K562 (cell line): ENCODE measurements around the gene FRMD4B. TPM values are rescaled to one million over a fixed set of nuclear protein-coding genes. Genes with fewer than 3 reads are reported as not detected.

Experiments
- ATAC-seq: fragments of 200-7000 bp; cut with Tn5 transposase; 3 replicates; pipeline ENCODE4 v1.9.1; 2020; ENCODE audit warnings: moderate library complexity
- BruUV-seq: library from RNA; stranded (reverse); fragments of 400-500 nt; replicated peaks from 2 replicates; lab custom pipeline; 2021; lab: Mats Ljungman, UMichigan
- CTCF ChIA-PET: fragments of 300-600 bp; formaldehyde crosslinking; extraction: SDS; loops from one replicate; lab custom pipeline; 2021; ENCODE audit warnings: low intra/inter-chr PET ratio; lab: Yijun Ruan, JAX
- POLR2A ChIA-PET: fragments of 300-600, 350-650 bp; sonication (Branson Sonifier 250); formaldehyde crosslinking; extraction: SDS; loops from one replicate; lab custom pipeline; 2021; ENCODE audit warnings: antibody characterized with exemption, inconsistent platforms; lab: Yijun Ruan, JAX
- DNase-seq, 4 experiments: peaks; one replicate each; pipeline versions ENCODE4 v3.0.0 to v3.0.0-alpha.2; 2011 to 2018; ENCODE audit warnings: low spot score in 3 of 4, mixed read lengths in 3 of 4; ENCODE audit errors: extremely low read depth in 1 of 4
- FAIRE-seq: peaks from 2 replicates; lab custom pipeline; 2011; peaks lifted over from hg19 to GRCh38; lab: Jason Lieb, UNC
- H2AFZ ChIP-seq: 2 replicates; pipeline ENCODE4 v1.6.0; 2011; ENCODE audit warnings: low read depth, low read length, control low read depth, inconsistent platforms
- H3K27ac ChIP-seq: fragments of 200-600 bp; 3 replicates; pipeline ENCODE4 v1.8.0; 2011; ENCODE audit warnings: low read depth, mild to moderate bottlenecking, control low read depth, inconsistent platforms, low read length, moderate library complexity, mixed read lengths; ENCODE audit errors: extremely low read depth
- H3K27me3 ChIP-seq, 2 experiments: fragments of 300-600 bp in 1 of 2; 2 replicates in 1 of 2; 3 replicates in 1 of 2; pipeline versions ENCODE4 v1.6.0 to v1.8.0; 2011; ENCODE audit warnings: inconsistent platforms in 2 of 2, low read length in 2 of 2, mild to moderate bottlenecking in 1 of 2, mixed read lengths in 1 of 2, moderate library complexity in 1 of 2; ENCODE audit not compliant: control insufficient read depth in 2 of 2, insufficient read depth in 2 of 2
- H3K36me3 ChIP-seq: fragments of 300-600 bp; 3 replicates; pipeline ENCODE4 v1.8.0; 2011; ENCODE audit warnings: mild to moderate bottlenecking, low read length, inconsistent platforms; ENCODE audit not compliant: control insufficient read depth, insufficient read depth
- H3K4me1 ChIP-seq, 2 experiments: fragments of 200-600 bp in 1 of 2; replicated peaks in 1 of 2; 2 replicates in 1 of 2; 3 replicates in 1 of 2; pipeline versions ENCODE4 v1.5.1 to v1.8.0; 2011; ENCODE audit warnings: inconsistent platforms in 2 of 2, low read length in 2 of 2, mild to moderate bottlenecking in 1 of 2, mixed read lengths in 1 of 2, moderate library complexity in 1 of 2; ENCODE audit not compliant: control insufficient read depth in 2 of 2, insufficient read depth in 2 of 2
- H3K4me2 ChIP-seq: 2 replicates; pipeline ENCODE4 v1.6.1; 2011; ENCODE audit warnings: low read length, control low read depth, inconsistent platforms, mixed read lengths; ENCODE audit not compliant: insufficient read depth
- H3K4me3 ChIP-seq: fragments of 200-600 bp; sonication (generic), shearing (Covaris generic); 2 replicates; pipeline ENCODE4 v1.5.1; 2016; ENCODE audit warnings: control low read depth, inconsistent platforms
- H3K79me2 ChIP-seq: fragments of 200-600 bp; 3 replicates; pipeline ENCODE4 v1.8.0; 2011; ENCODE audit warnings: low read length, inconsistent platforms; ENCODE audit not compliant: control insufficient read depth, insufficient read depth
- H3K9ac ChIP-seq, 2 experiments: 2 replicates each; pipeline versions ENCODE4 v1.6.0 to v1.6.1; 2011; ENCODE audit warnings: low read depth in 2 of 2, low read length in 2 of 2, control low read depth in 1 of 2, inconsistent platforms in 1 of 2, mild to moderate bottlenecking in 1 of 2, mixed read lengths in 1 of 2; ENCODE audit not compliant: insufficient read depth in 1 of 2
- H3K9me1 ChIP-seq: one replicate; pipeline ENCODE4 v1.6.0; 2011; ENCODE audit warnings: inconsistent platforms, mild to moderate bottlenecking, low read length, moderate library complexity; ENCODE audit not compliant: control insufficient read depth, insufficient read depth
- H3K9me3 ChIP-seq: replicated peaks from 2 replicates; pipeline ENCODE4 v1.5.1; 2011; ENCODE audit warnings: low read depth, low read length, inconsistent platforms; ENCODE audit not compliant: control insufficient read depth, insufficient read depth
- H4K20me1 ChIP-seq: replicated peaks from 2 replicates; pipeline ENCODE4 v1.6.1; 2011; ENCODE audit warnings: low read length, inconsistent platforms, mixed read lengths; ENCODE audit not compliant: control insufficient read depth, insufficient read depth
- ARHGAP35 ChIP-seq: fragments of 450-650 bp; IDR thresholded peaks from 2 replicates; pipeline ENCODE4 v1.6.1; 2018; ENCODE audit not compliant: partially characterized antibody
- CBFA2T3 ChIP-seq: fragments of 450-650 bp; IDR thresholded peaks from 2 replicates; pipeline ENCODE4 v1.6.1; 2017
- CBX5 ChIP-seq: IDR thresholded peaks from 2 replicates; pipeline ENCODE4 v1.6.1; 2014; ENCODE audit warnings: low read depth, borderline replicate concordance
- MCM2 ChIP-seq: fragments of 450-650 bp; IDR thresholded peaks from 2 replicates; pipeline ENCODE4 v1.6.1; 2017; ENCODE audit warnings: low read depth, mild to moderate bottlenecking
- MTA2 ChIP-seq: fragments of 450-650 bp; IDR thresholded peaks from 2 replicates; pipeline ENCODE4 v1.6.1; 2016; ENCODE audit warnings: low read depth
- SMARCB1 ChIP-seq: IDR thresholded peaks from 2 replicates; pipeline ENCODE4 v1.6.1; 2011; ENCODE audit warnings: improper control_type of control experiment, low read depth; ENCODE audit not compliant: insufficient read length
- TRIM25 ChIP-seq: fragments of 450-650 bp; IDR thresholded peaks from 2 replicates; pipeline ENCODE4 v1.7.0; 2016; ENCODE audit warnings: borderline replicate concordance
- ZNF561 ChIP-seq: fragments of 450-650 bp; formaldehyde crosslinking; conservative IDR thresholded peaks from 2 replicates; pipeline ENCODE4 v1.4.0; 2020; ENCODE audit warnings: mild to moderate bottlenecking, moderate library complexity
- WGBS: fragments of 100-300 bp; shearing (Covaris generic); methylation state at CpG from one replicate; pipeline ENCODE4 v1.1.6; 2016; ENCODE audit warnings: low coverage, mixed read lengths; ENCODE audit not compliant: insufficient coverage; ENCODE audit errors: missing lambda C conversion rate; 5-methylcytosine and 5-hydroxymethylcytosine counted together
- in situ Hi-C: fragments of 300-500 bp; cut with MboI; formaldehyde crosslinking; loops from 4 replicates; pipeline ENCODE4 v1.15.0; 2018; ENCODE audit warnings: inconsistent platforms, mixed read lengths
- intact Hi-C: fragments of 100-400 bp; cut with micrococcal nuclease; formaldehyde crosslinking; loops from 2 replicates; pipeline ENCODE4 v1.14.2; 2022
- polyA plus RNA-seq, 8 experiments: library from polyadenylated mRNA; depleted of rRNA in 4 of 8; stranded (reverse) in 5 of 8; unstranded in 3 of 8; fragments of >200 nt; fragmentation: Nextera tagmentation in 2 of 8; fragmentation: Illumina TruSeq in 1 of 8; extraction: Ambion mirVana in 2 of 8; extraction: Trizol in 1 of 8; gene quantifications; 2 replicates each; pipeline versions ENCODE4 v1.2.1 to v1.2.3, GENCODE V29; 2011 to 2014; ENCODE audit warnings: inconsistent platforms in 1 of 8, missing spikeins in 1 of 8
- total RNA-seq, 7 experiments: library from RNA; depleted of rRNA in 6 of 7; stranded (reverse); fragments of >200 nt in 6 of 7; fragmentation: Illumina TruSeq in 2 of 7; extraction: Trizol in 2 of 7; gene quantifications; 2 replicates each; pipeline versions ENCODE4 v1.2.1 to v1.2.3, GENCODE V29; 2011 to 2021; ENCODE audit warnings: low replicate concordance in 1 of 7
- TF ChIP-seq, protein P1 (sequence below): sonication (generic); formaldehyde crosslinking; IDR thresholded peaks from 2 replicates; pipeline ENCODE4 v1.8.0; 2022; ENCODE audit warnings: mild to moderate bottlenecking, missing genetic modification reagents

Gene FRMD4B
- total and polyA plus RNA-seq, 9 of the 15 experiments (the other 6 are each of a cell fraction or from before 2014, with no cell fraction given) = 0.03 to 0.09 (median 0.04) TPM; not detected in 3

- no peaks in the 10 kb centered on the region for H3K9me1 ChIP-seq
- ChIA-PET CTCF (no interaction called here), POLR2A (no interaction called here)
- no peaks in the 10 kb centered on the region for H3K36me3 ChIP-seq
- H3K9me3 ChIP-seq = no peaks in the 10 kb centered on the region
- no peak for DNase-seq
- in situ Hi-C loops (no loop called here), intact Hi-C loops (no loop called here)
- no peak overlapping the region for H3K9ac ChIP-seq
- no peak overlapping the region for H3K4me3 ChIP-seq
- H3K27ac ChIP-seq = no peak overlapping the region
- peaks cover 3 to 5% of the 10 kb centered on the region in 2 experiments; a peak in 2 of 5 replicates for H3K27me3 ChIP-seq
- no peak for ATAC-seq
- H2AFZ ChIP-seq = no peak overlapping the region
- FAIRE-seq = no peak
- H3K79me2 ChIP-seq = no peaks in the 10 kb centered on the region
- WGBS = 0% methylated on average over 4 of the region's 6 CpGs
- H3K4me2 ChIP-seq = no peak overlapping the region
- BruUV-seq = no TSS peak
- TF ChIP-seq TRIM25 (no peak), MCM2 (no peak), ZNF561 (CRISPR knock-in tag) (no peak), MTA2 (no peak), ARHGAP35 (no peak), SMARCB1 (no peak), CBX5 (no peak), CBFA2T3 (no peak)
- TF ChIP-seq, protein P1, sequence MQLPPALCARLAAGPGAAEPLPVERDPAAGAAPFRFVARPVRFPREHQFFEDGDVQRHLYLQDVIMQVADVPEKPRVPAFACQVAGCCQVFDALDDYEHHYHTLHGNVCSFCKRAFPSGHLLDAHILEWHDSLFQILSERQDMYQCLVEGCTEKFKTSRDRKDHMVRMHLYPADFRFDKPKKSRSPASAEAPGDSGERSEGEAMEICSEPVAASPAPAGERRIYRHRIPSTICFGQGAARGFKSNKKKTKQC (CRISPR knock-in tag) = no peak
- H3K4me1 ChIP-seq = no peaks in the 10 kb centered on the region
- H4K20me1 ChIP-seq = no peaks in the 10 kb centered on the region
Measured at GRCh38 chr3:69304396-69304795, 81.5 kb downstream of the FRMD4B start.
